IMR-90 (cell line): Measurements from ENCODE around the gene SRCAP. TPM values are rescaled to one million over a fixed set of nuclear protein-coding genes. Genes with fewer than 3 reads are reported as not detected.

Experiments used
- ATAC-seq: fragments of 200-7000 bp; cut with Tn5 transposase; 2 replicates; pipeline ENCODE4 v1.9.1; 2020; ENCODE audit warnings: low read depth, mild to moderate bottlenecking, moderate library complexity
- BruUV-seq: library from RNA; stranded (reverse); fragments of 400-500 nt; replicated peaks from 2 replicates; lab custom pipeline; 2021; lab: Mats Ljungman, UMichigan
- CTCF ChIA-PET: fragments of 300-600 bp; formaldehyde crosslinking; extraction: SDS; loops from one replicate; lab custom pipeline; 2021; ENCODE audit warnings: antibody characterized with exemption; lab: Yijun Ruan, JAX
- POLR2A ChIA-PET: fragments of 300-600 bp; sonication (Branson Sonifier 250); formaldehyde crosslinking; loops from one replicate; lab custom pipeline; 2022; ENCODE audit warnings: antibody characterized with exemption; ENCODE audit not compliant: unreplicated experiment; lab: Charles Lee
- DNase-seq: peaks from one replicate; pipeline ENCODE4 v3.0.0; 2013
- H2AFZ ChIP-seq: replicated peaks from 2 replicates; pipeline ENCODE3; 2013; ENCODE audit warnings: low read length, mild to moderate bottlenecking; ENCODE audit not compliant: poor library complexity
- H2AK5ac ChIP-seq: 2 replicates; pipeline ENCODE4 v1.6.1; 2013; ENCODE audit warnings: low read depth, low read length, inconsistent platforms
- H2AK9ac ChIP-seq: replicated peaks from 2 replicates; pipeline ENCODE3; 2013; ENCODE audit warnings: mild to moderate bottlenecking, low read depth, low read length, moderate library complexity; ENCODE audit not compliant: poor library complexity
- H2BK120ac ChIP-seq: 2 replicates; pipeline ENCODE4 v1.6.1; 2013; ENCODE audit warnings: low read depth, low read length, inconsistent platforms
- H2BK15ac ChIP-seq: 3 replicates; pipeline ENCODE4 v1.6.1; 2013; ENCODE audit warnings: low read depth, low read length, inconsistent platforms
- H2BK20ac ChIP-seq: 2 replicates; pipeline ENCODE4 v1.6.1; 2013; ENCODE audit warnings: low read depth, mild to moderate bottlenecking, inconsistent platforms, low read length, moderate library complexity
- H2BK5ac ChIP-seq: 2 replicates; pipeline ENCODE4 v1.6.1; 2013; ENCODE audit warnings: mild to moderate bottlenecking, low read depth, low read length, inconsistent platforms; ENCODE audit not compliant: poor library complexity, severe bottlenecking
- H3K14ac ChIP-seq: replicated peaks from 2 replicates; pipeline ENCODE4 v1.6.1; 2013; ENCODE audit warnings: low read depth, low read length, inconsistent platforms
- H3K18ac ChIP-seq: 2 replicates; pipeline ENCODE4 v1.6.1; 2013; ENCODE audit warnings: low read depth, low read length, control low read depth
- H3K23ac ChIP-seq: 2 replicates; pipeline ENCODE4 v1.6.1; 2013; ENCODE audit warnings: low read depth, low read length, inconsistent platforms
- H3K27ac ChIP-seq: 2 replicates; pipeline ENCODE4 v1.5.1; 2013; ENCODE audit warnings: mild to moderate bottlenecking, control low read depth, low read length; ENCODE audit not compliant: insufficient read depth
- H3K27me3 ChIP-seq: 2 replicates; pipeline ENCODE4 v1.6.1; 2013; ENCODE audit warnings: low read length; ENCODE audit not compliant: control insufficient read depth, insufficient read depth
- H3K36me3 ChIP-seq: 2 replicates; pipeline ENCODE4 v1.6.1; 2013; ENCODE audit warnings: low read length, mixed read lengths; ENCODE audit not compliant: control insufficient read depth, insufficient read depth
- H3K4ac ChIP-seq: 2 replicates; pipeline ENCODE4 v1.6.1; 2013; ENCODE audit warnings: low read depth, low read length, inconsistent platforms
- H3K4me1 ChIP-seq: 2 replicates; pipeline ENCODE4 v1.6.1; 2013; ENCODE audit warnings: low read length, mixed read lengths; ENCODE audit not compliant: control insufficient read depth, insufficient read depth
- H3K4me2 ChIP-seq: 2 replicates; pipeline ENCODE4 v1.6.1; 2013; ENCODE audit warnings: low read depth, mild to moderate bottlenecking, control low read depth, low read length, moderate library complexity
- H3K4me3 ChIP-seq: 2 replicates; pipeline ENCODE4 v1.5.1; 2013; ENCODE audit warnings: low read depth, mild to moderate bottlenecking, control low read depth, low read length, moderate library complexity; ENCODE audit not compliant: insufficient read depth
- H3K56ac ChIP-seq: 2 replicates; pipeline ENCODE4 v1.6.1; 2013; ENCODE audit warnings: low read length, inconsistent platforms; ENCODE audit not compliant: insufficient read depth; ENCODE audit errors: extremely low read depth
- H3K79me1 ChIP-seq, 2 experiments: 2 replicates each; pipeline ENCODE4 v1.6.1; 2013; ENCODE audit warnings: low read length in 2 of 2, inconsistent platforms in 1 of 2, low read depth in 1 of 2
- H3K9ac ChIP-seq: 2 replicates; pipeline ENCODE4 v1.6.1; 2013; ENCODE audit warnings: low read depth, low read length, control low read depth
- H3K9me1 ChIP-seq: 2 replicates; pipeline ENCODE4 v1.6.1; 2013; ENCODE audit warnings: low read length, inconsistent platforms; ENCODE audit not compliant: insufficient read depth
- H3K9me3 ChIP-seq: 2 replicates; pipeline ENCODE4 v1.6.1; 2013; ENCODE audit warnings: low read length; ENCODE audit not compliant: control insufficient read depth, insufficient read depth
- H4K20me1 ChIP-seq: 2 replicates; pipeline ENCODE4 v1.6.1; 2013; ENCODE audit warnings: low read length, inconsistent platforms; ENCODE audit not compliant: insufficient read depth
- H4K5ac ChIP-seq: 2 replicates; pipeline ENCODE4 v1.6.1; 2013; ENCODE audit warnings: mild to moderate bottlenecking, low read depth, low read length, control low read depth
- H4K8ac ChIP-seq, 2 experiments: 2 replicates each; pipeline ENCODE4 v1.6.1; 2013; ENCODE audit warnings: low read depth in 2 of 2, low read length in 2 of 2, control low read depth in 1 of 2, inconsistent platforms in 1 of 2
- H4K91ac ChIP-seq: 2 replicates; pipeline ENCODE4 v1.6.1; 2013; ENCODE audit warnings: low read depth, low read length, inconsistent platforms; ENCODE audit not compliant: insufficient read depth
- BHLHE40 ChIP-seq: fragments of 150-350 bp; IDR thresholded peaks from 2 replicates; pipeline ENCODE4 v1.6.1; 2016; ENCODE audit warnings: mild to moderate bottlenecking, low read depth, low read length
- FOS ChIP-seq: fragments of 150-350 bp; IDR thresholded peaks from 2 replicates; pipeline ENCODE4 v1.6.1; 2016; ENCODE audit warnings: low read depth, low read length
- MAZ ChIP-seq: IDR thresholded peaks from 2 replicates; pipeline ENCODE4 v1.6.1; 2012; ENCODE audit warnings: low read depth, mild to moderate bottlenecking, low read length, improper control_type of control experiment, moderate library complexity, borderline replicate concordance
- POLR2A ChIP-seq: IDR thresholded peaks from 2 replicates; pipeline ENCODE4 v1.6.1; 2012; ENCODE audit warnings: mild to moderate bottlenecking, low read depth, low read length
- RAD21 ChIP-seq: IDR thresholded peaks from 2 replicates; pipeline ENCODE4 v1.6.1; 2012; ENCODE audit warnings: low read length, improper control_type of control experiment
- RCOR1 ChIP-seq: IDR thresholded peaks from 2 replicates; pipeline ENCODE4 v1.6.1; 2012; ENCODE audit warnings: mild to moderate bottlenecking, low read length, improper control_type of control experiment; ENCODE audit not compliant: insufficient replicate concordance
- RFX5 ChIP-seq: IDR thresholded peaks from 2 replicates; pipeline ENCODE4 v1.8.0; 2012; ENCODE audit warnings: low read depth, mild to moderate bottlenecking, low read length, moderate library complexity
- SMC3 ChIP-seq: fragments of 150-350 bp; IDR thresholded peaks from 2 replicates; pipeline ENCODE4 v1.6.1; 2016; ENCODE audit warnings: low read depth, mild to moderate bottlenecking, antibody characterized with exemption, low read length, moderate library complexity
- WGBS, 2 experiments: methylation state at CpG; one replicate each; pipeline versions ENCODE4 v1.1.5 to v1.1.7; 2013; ENCODE audit warnings: missing lambda C conversion rate in 2 of 2; ENCODE audit not compliant: insufficient read length in 1 of 2; ENCODE audit errors: extremely low coverage in 2 of 2; 5-methylcytosine and 5-hydroxymethylcytosine counted together
- dilution Hi-C: fragments of 300-500 bp; cut with HindIII; formaldehyde crosslinking; loops from one replicate; pipeline ENCODE4 v1.14.3; 2018; ENCODE audit warnings: low sequenced_read_pairs; ENCODE audit not compliant: unreplicated experiment
- in situ Hi-C: fragments of 300-500 bp; cut with MboI; formaldehyde crosslinking; loops from 3 replicates; pipeline ENCODE4 v1.14.3; 2019; ENCODE audit warnings: low sequenced_read_pairs, inconsistent platforms, mixed read lengths
- intact Hi-C: fragments of 100-400 bp; cut with micrococcal nuclease; formaldehyde crosslinking; loops from 2 replicates; pipeline ENCODE4 v1.10.0; 2022
- polyA plus RNA-seq, 3 experiments: library from polyadenylated mRNA; depleted of rRNA; stranded (reverse); fragments of >200 nt; gene quantifications; 2 replicates each; pipeline ENCODE4 v1.2.3, GENCODE V29; 2012; ENCODE audit warnings: low replicate concordance in 1 of 3
- total RNA-seq: library from RNA; depleted of rRNA; stranded (reverse); fragments of >200 nt; gene quantifications from 2 replicates; pipeline ENCODE4 v1.2.3, GENCODE V29; 2012
- TF ChIP-seq, protein P1 (sequence below): fragments of 150-350 bp; IDR thresholded peaks from 2 replicates; pipeline ENCODE4 v1.6.1; 2017; ENCODE audit warnings: mild to moderate bottlenecking, antibody characterized with exemption, low read length, low read depth
- TF ChIP-seq, protein P2 (sequence below): conservative IDR thresholded peaks from 2 replicates; pipeline ENCODE4 v1.5.1; 2012; ENCODE audit warnings: mild to moderate bottlenecking, low read depth, low read length, improper control_type of control experiment

SRCAP gene
- total and polyA plus RNA-seq, 2 of the 4 experiments (the other 2 are of a cell fraction) = 4.5 to 8.2 TPM

DNA sequence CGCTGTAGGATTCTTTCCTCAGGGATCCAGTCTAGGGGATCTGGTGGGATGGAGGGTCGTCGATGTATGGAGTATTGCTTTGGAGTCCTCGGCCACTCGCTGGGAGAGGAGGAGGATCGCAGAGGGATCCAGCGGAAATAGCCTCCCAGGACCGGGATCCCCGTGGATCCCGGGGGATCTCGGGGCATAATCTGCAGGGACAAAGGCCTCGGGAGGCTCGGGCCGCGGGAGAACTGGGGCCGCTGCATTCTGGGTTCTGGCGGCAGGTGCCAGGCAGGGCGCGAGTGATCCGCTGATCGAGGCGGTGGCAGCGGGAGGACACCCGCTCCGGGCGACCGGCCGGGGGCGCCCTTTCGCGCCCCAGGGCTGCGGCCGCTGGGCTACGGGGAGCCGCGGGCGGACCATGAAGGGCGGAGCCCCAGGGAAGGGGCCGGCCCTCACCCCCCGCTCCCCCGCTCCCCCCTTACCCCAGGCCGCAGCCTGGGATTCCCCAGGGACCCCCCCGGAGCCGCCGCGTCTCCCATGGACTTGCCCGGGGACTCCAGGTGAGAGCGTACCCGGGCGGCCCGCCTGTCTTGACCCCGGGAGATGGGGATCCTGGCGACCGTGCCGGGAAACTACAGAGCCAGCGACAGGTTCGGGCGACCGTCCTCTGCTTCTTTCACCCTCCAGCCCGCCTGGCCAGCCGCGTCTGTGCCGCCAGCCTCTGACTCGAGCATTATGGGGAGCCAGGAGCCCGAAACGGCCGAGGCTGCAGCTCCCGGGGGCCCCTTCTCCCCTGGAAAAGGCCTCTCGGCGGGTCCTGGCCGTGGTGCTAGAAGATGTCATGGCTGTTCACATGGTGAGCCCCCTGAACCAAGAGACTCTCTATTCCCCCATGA is 47.6 kb upstream of the SRCAP start:
- 0% methylated on average over 35 of the region's 71 CpGs; no CpG with 5 or more reads in 1 of the 2 experiments for WGBS, 2 experiments
- Histone ChIP-seq H2BK20ac (no peak overlapping the region), H3K56ac (peak overlapping the region; percentile 63), H3K4me3 (peak overlapping the region; percentile 84), H3K27ac (peak overlapping the region; percentile 73), H4K91ac (peak overlapping the region; percentile 29; the same call in 1 of the 2 replicates), H3K4me1 (peaks cover 6% of the 10 kb centered on the region; the same call in 1 of the 2 replicates), H3K36me3 (peaks cover 26% of the 10 kb centered on the region), H2AK5ac (peak overlapping the region; percentile 88), H3K9me1 (no peaks in the 10 kb centered on the region), H3K4me2 (peak overlapping the region; percentile 95), H3K18ac (peak overlapping the region; percentile 68), H3K9ac (peak overlapping the region; percentile 82), H4K5ac (peak overlapping the region; percentile 80), H2BK15ac (peak overlapping the region; percentile 3; the same call in 1 of the 3 replicates), H4K8ac (peak overlapping the region; percentile 64 to 85), H3K23ac (peak overlapping the region; percentile 94), H2AK9ac (peak overlapping the region; percentile 88), H3K27me3 (no peaks in the 10 kb centered on the region), H3K79me1 (peaks cover 17 to 35% of the 10 kb centered on the region in 2 experiments), H3K9me3 (no peaks in the 10 kb centered on the region), H2AFZ (peak overlapping the region; percentile 96), H4K20me1 (no peaks in the 10 kb centered on the region), H2BK120ac (peak overlapping the region; percentile 16), H3K4ac (peak overlapping the region; percentile 83), H2BK5ac (peak overlapping the region; percentile 74), H3K14ac (peak overlapping the region; percentile 86)
- ATAC-seq (peak; percentile 79), DNase-seq (peak; percentile 46)
- dilution Hi-C loops (no loop called here), intact Hi-C loops (loop anchor here (2.0 kb wide), 1 partner anchor 125 kb away; the partner anchor contains the start of gene ZNF768), in situ Hi-C loops (no loop called here)
- no TSS peak for BruUV-seq
- POLR2A ChIA-PET = no interaction called here
- no peak for TF ChIP-seq RFX5
- TF ChIP-seq MAZ = no peak
- TF ChIP-seq RCOR1 = no peak
- TF ChIP-seq, protein P1, sequence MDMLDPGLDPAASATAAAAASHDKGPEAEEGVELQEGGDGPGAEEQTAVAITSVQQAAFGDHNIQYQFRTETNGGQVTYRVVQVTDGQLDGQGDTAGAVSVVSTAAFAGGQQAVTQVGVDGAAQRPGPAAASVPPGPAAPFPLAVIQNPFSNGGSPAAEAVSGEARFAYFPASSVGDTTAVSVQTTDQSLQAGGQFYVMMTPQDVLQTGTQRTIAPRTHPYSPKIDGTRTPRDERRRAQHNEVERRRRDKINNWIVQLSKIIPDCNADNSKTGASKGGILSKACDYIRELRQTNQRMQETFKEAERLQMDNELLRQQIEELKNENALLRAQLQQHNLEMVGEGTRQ = no peak
- no peak; the same call in 1 of the 2 replicates for TF ChIP-seq POLR2A
- TF ChIP-seq, protein P2, sequence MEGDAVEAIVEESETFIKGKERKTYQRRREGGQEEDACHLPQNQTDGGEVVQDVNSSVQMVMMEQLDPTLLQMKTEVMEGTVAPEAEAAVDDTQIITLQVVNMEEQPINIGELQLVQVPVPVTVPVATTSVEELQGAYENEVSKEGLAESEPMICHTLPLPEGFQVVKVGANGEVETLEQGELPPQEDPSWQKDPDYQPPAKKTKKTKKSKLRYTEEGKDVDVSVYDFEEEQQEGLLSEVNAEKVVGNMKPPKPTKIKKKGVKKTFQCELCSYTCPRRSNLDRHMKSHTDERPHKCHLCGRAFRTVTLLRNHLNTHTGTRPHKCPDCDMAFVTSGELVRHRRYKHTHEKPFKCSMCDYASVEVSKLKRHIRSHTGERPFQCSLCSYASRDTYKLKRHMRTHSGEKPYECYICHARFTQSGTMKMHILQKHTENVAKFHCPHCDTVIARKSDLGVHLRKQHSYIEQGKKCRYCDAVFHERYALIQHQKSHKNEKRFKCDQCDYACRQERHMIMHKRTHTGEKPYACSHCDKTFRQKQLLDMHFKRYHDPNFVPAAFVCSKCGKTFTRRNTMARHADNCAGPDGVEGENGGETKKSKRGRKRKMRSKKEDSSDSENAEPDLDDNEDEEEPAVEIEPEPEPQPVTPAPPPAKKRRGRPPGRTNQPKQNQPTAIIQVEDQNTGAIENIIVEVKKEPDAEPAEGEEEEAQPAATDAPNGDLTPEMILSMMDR = peak; percentile 75
- peak; percentile 41 for TF ChIP-seq RAD21
- no peak for TF ChIP-seq FOS
- 0 out of 2 replicates have a peak, but pooled peaks have one; percentile 2 for TF ChIP-seq BHLHE40
- TF ChIP-seq SMC3 = peak; percentile 22
- CTCF ChIA-PET = interaction anchor here (1.2 kb wide), 1 partner anchor 17 kb away, joined by 3 read pairs; no protein-coding TSS in a partner anchor
